H1 (cell line): ENCODE results near the gene OSBPL6. TPM values are rescaled to one million over a fixed set of nuclear protein-coding genes. Genes with fewer than 3 reads are reported as not detected.

Experiments
- CTCF ChIA-PET: fragments of 300-600 bp; sonication (Branson Sonifier 250); formaldehyde crosslinking; loops from one replicate; lab custom pipeline; 2021; ENCODE audit not compliant: partially characterized antibody; lab: Charles Lee
- POLR2A ChIA-PET: fragments of 300-600 bp; sonication (Branson Sonifier 250); formaldehyde crosslinking; loops from one replicate; lab custom pipeline; 2021; ENCODE audit warnings: inconsistent platforms; ENCODE audit not compliant: partially characterized antibody; lab: Charles Lee
- DNase-seq, 2 experiments: peaks; one replicate each; pipeline versions ENCODE4 v3.0.0 to v3.0.0-alpha.2; 2010 to 2022; ENCODE audit warnings: low spot score in 2 of 2, low read depth in 1 of 2, mixed read lengths in 1 of 2
- FAIRE-seq: peaks from 2 replicates; lab custom pipeline; 2011; peaks lifted over from hg19 to GRCh38; lab: Jason Lieb, UNC
- H2AFZ ChIP-seq: 2 replicates; pipeline ENCODE4 v1.8.1; 2012; ENCODE audit warnings: low read length, inconsistent platforms
- H2AK5ac ChIP-seq: 2 replicates; pipeline ENCODE4 v1.6.1; 2013; ENCODE audit warnings: low read depth, low read length
- H2BK120ac ChIP-seq: replicated peaks from 2 replicates; pipeline ENCODE3; 2013; ENCODE audit warnings: low read depth, low read length, inconsistent platforms
- H2BK12ac ChIP-seq: 2 replicates; pipeline ENCODE4 v1.6.1; 2013; ENCODE audit warnings: low read depth, low read length
- H2BK15ac ChIP-seq: 2 replicates; pipeline ENCODE4 v1.6.1; 2013; ENCODE audit warnings: low read length
- H2BK20ac ChIP-seq: 2 replicates; pipeline ENCODE4 v1.6.1; 2013; ENCODE audit warnings: low read length
- H2BK5ac ChIP-seq: 2 replicates; pipeline ENCODE4 v1.6.1; 2013; ENCODE audit warnings: low read depth, low read length
- H3K14ac ChIP-seq: 2 replicates; pipeline ENCODE4 v1.6.1; 2013; ENCODE audit warnings: inconsistent platforms; ENCODE audit not compliant: insufficient read length
- H3K18ac ChIP-seq: 2 replicates; pipeline ENCODE4 v1.6.1; 2013; ENCODE audit warnings: low read length; ENCODE audit errors: extremely low read depth
- H3K23ac ChIP-seq: 2 replicates; pipeline ENCODE4 v1.6.1; 2013; ENCODE audit warnings: inconsistent platforms; ENCODE audit not compliant: insufficient read length
- H3K23me2 ChIP-seq: 2 replicates; pipeline ENCODE4 v1.6.1; 2013; ENCODE audit warnings: low read depth, low read length
- H3K27ac ChIP-seq: 2 replicates; pipeline ENCODE4 v1.6.1; 2011; ENCODE audit warnings: low read depth, low read length, inconsistent platforms
- H3K27me3 ChIP-seq, 4 experiments: replicated peaks in 1 of 4; 1 replicate in 1 of 4; 2 replicates in 3 of 4; pipeline versions ENCODE4 v1.6.1 to v1.8.1; 2011 to 2013; ENCODE audit warnings: low read length in 3 of 4, mild to moderate bottlenecking in 3 of 4, inconsistent platforms in 2 of 4, mixed read lengths in 2 of 4, moderate library complexity in 1 of 4; ENCODE audit not compliant: control insufficient read depth in 3 of 4, insufficient read depth in 3 of 4; ENCODE audit errors: extremely low read depth in 1 of 4
- H3K36me3 ChIP-seq, 4 experiments: 2 replicates each; pipeline versions ENCODE4 v1.6.1 to v1.8.1; 2011 to 2013; ENCODE audit warnings: mild to moderate bottlenecking in 4 of 4, low read length in 3 of 4, moderate library complexity in 2 of 4, control low read depth in 1 of 4, inconsistent platforms in 1 of 4; ENCODE audit not compliant: insufficient read depth in 4 of 4, control insufficient read depth in 2 of 4
- H3K4ac ChIP-seq: replicated peaks from 2 replicates; pipeline ENCODE3; 2013; ENCODE audit warnings: low read length, low read depth, mixed read lengths, inconsistent platforms; ENCODE audit not compliant: insufficient read length
- H3K4me1 ChIP-seq, 4 experiments: replicated peaks in 1 of 4; 1 replicate in 1 of 4; 2 replicates in 3 of 4; pipeline versions ENCODE4 v1.6.1 to v1.8.1; 2011 to 2013; ENCODE audit warnings: low read length in 3 of 4, inconsistent platforms in 2 of 4, mixed read lengths in 1 of 4; ENCODE audit not compliant: insufficient read depth in 4 of 4, control insufficient read depth in 3 of 4
- H3K4me2 ChIP-seq, 2 experiments: 2 replicates each; pipeline versions ENCODE4 v1.6.1 to v1.8.1; 2011 to 2013; ENCODE audit warnings: low read depth in 2 of 2, low read length in 2 of 2, control low read depth in 1 of 2, inconsistent platforms in 1 of 2, mild to moderate bottlenecking in 1 of 2; ENCODE audit not compliant: insufficient read depth in 1 of 2
- H3K4me3 ChIP-seq, 4 experiments: fragments of 200-600, 300-600 bp in 1 of 4; sonication (generic), shearing (Covaris generic), sonication (Bioruptor Twin) in 1 of 4; 2 replicates each; pipeline versions ENCODE4 v1.5.1 to v1.8.1; 2011 to 2016; ENCODE audit warnings: low read length in 4 of 4, low read depth in 3 of 4, control low read depth in 2 of 4, inconsistent platforms in 2 of 4, mild to moderate bottlenecking in 2 of 4, mixed read lengths in 1 of 4, moderate library complexity in 1 of 4; ENCODE audit not compliant: insufficient read depth in 2 of 4; ENCODE audit errors: extremely low read depth in 1 of 4
- H3K56ac ChIP-seq: replicated peaks from 2 replicates; pipeline ENCODE3; 2013; ENCODE audit warnings: low read depth, mild to moderate bottlenecking, mixed read lengths, low read length, inconsistent platforms; ENCODE audit not compliant: insufficient read length
- H3K79me1 ChIP-seq: 2 replicates; pipeline ENCODE4 v1.6.1; 2013; ENCODE audit warnings: low read depth, low read length, control low read depth
- H3K79me2 ChIP-seq, 2 experiments: 2 replicates each; pipeline versions ENCODE4 v1.6.1 to v1.8.1; 2012 to 2013; ENCODE audit warnings: low read length in 2 of 2, mild to moderate bottlenecking in 2 of 2, inconsistent platforms in 1 of 2; ENCODE audit not compliant: insufficient read depth in 2 of 2, control insufficient read depth in 1 of 2
- H3K9ac ChIP-seq, 4 experiments: replicated peaks in 1 of 4; 1 replicate in 1 of 4; 2 replicates in 3 of 4; pipeline versions ENCODE4 v1.6.1 to v1.8.1; 2011 to 2013; ENCODE audit warnings: low read depth in 3 of 4, low read length in 3 of 4, control low read depth in 2 of 4, mild to moderate bottlenecking in 2 of 4, moderate library complexity in 2 of 4, inconsistent platforms in 1 of 4; ENCODE audit errors: extremely low read depth in 1 of 4
- H3K9me3 ChIP-seq, 2 experiments: 2 replicates each; pipeline versions ENCODE4 v1.6.1 to v1.8.1; 2012 to 2013; ENCODE audit warnings: mild to moderate bottlenecking in 2 of 2, moderate library complexity in 2 of 2, control low read depth in 1 of 2, inconsistent platforms in 1 of 2, low read depth in 1 of 2, low read length in 1 of 2, mixed read lengths in 1 of 2; ENCODE audit not compliant: insufficient read depth in 2 of 2
- H4K20me1 ChIP-seq, 2 experiments: replicated peaks in 1 of 2; 2 replicates each; pipeline versions ENCODE3 to v1.8.1; 2011 to 2013; ENCODE audit warnings: inconsistent platforms in 2 of 2, low read length in 2 of 2, mild to moderate bottlenecking in 1 of 2; ENCODE audit not compliant: insufficient read depth in 2 of 2, control insufficient read depth in 1 of 2
- H4K5ac ChIP-seq: 2 replicates; pipeline ENCODE4 v1.6.1; 2013; ENCODE audit warnings: low read length, low read depth, mixed read lengths, inconsistent platforms; ENCODE audit not compliant: insufficient read length
- H4K8ac ChIP-seq: 2 replicates; pipeline ENCODE4 v1.8.0; 2013; ENCODE audit warnings: mild to moderate bottlenecking, moderate library complexity, low read length, inconsistent platforms; ENCODE audit not compliant: insufficient read depth; ENCODE audit errors: extremely low read depth
- H4K91ac ChIP-seq: replicated peaks from 2 replicates; pipeline ENCODE3; 2013; ENCODE audit warnings: low read length, mixed read lengths, inconsistent platforms; ENCODE audit not compliant: insufficient read length
- RAD21 ChIP-seq, 2 experiments: IDR thresholded peaks in 1 of 2; conservative IDR thresholded peaks in 1 of 2; 2 replicates each; pipeline ENCODE4 v1.6.1; 2011; ENCODE audit warnings: low read depth in 2 of 2, low read length in 2 of 2, improper control_type of control experiment in 1 of 2, inconsistent platforms in 1 of 2, mild to moderate bottlenecking in 1 of 2, moderate library complexity in 1 of 2
- SP4 ChIP-seq: IDR thresholded peaks from 2 replicates; pipeline ENCODE4 v1.6.1; 2012; ENCODE audit warnings: low read length, inconsistent platforms
- YY1 ChIP-seq: IDR thresholded peaks from 2 replicates; pipeline ENCODE4 v1.6.1; 2011; ENCODE audit warnings: low read depth, mild to moderate bottlenecking, low read length
- WGBS, 2 experiments: shearing (Covaris generic) in 1 of 2; methylation state at CpG; one replicate each; pipeline versions ENCODE4 v1.1.6 to v1.1.7; 2013 to 2015; ENCODE audit warnings: low lambda C conversion rate in 2 of 2, mixed read lengths in 2 of 2, inconsistent platforms in 1 of 2, low coverage in 1 of 2, missing lambda C conversion rate in 1 of 2; ENCODE audit not compliant: insufficient replicate concordance in 2 of 2, insufficient coverage in 1 of 2, insufficient read length in 1 of 2; ENCODE audit errors: extremely low coverage in 1 of 2, missing lambda C conversion rate in 1 of 2; 5-methylcytosine and 5-hydroxymethylcytosine counted together
- polyA plus RNA-seq, 7 experiments: library from polyadenylated mRNA; depleted of rRNA in 3 of 7; stranded (reverse) in 5 of 7; unstranded in 2 of 7; fragments of >200 nt in 5 of 7; fragments of 200-250 nt in 2 of 7; gene quantifications; 1 replicate in 5 of 7; 2 replicates in 1 of 7; 4 replicates in 1 of 7; pipeline versions ENCODE4 v1.2.1 to v1.2.3, GENCODE V29; 2011 to 2013; ENCODE audit warnings: missing spikeins in 2 of 7, mixed read lengths in 2 of 7
- total RNA-seq: library from RNA; stranded (reverse); fragmentation: NEBNext Ultra II Directional; extraction: Animal tissue kit (Norgen Biotek cat#: 25700); gene quantifications from 2 replicates; pipeline ENCODE4 v1.2.1, GENCODE V29; 2021
- TF ChIP-seq, protein P1 (sequence below), 3 experiments: IDR thresholded peaks; 1 replicate in 2 of 3; 2 replicates in 1 of 3; pipeline versions ENCODE4 v1.5.1 to v1.6.1; 2011; ENCODE audit warnings: low read length in 3 of 3, mild to moderate bottlenecking in 3 of 3, inconsistent platforms in 2 of 3, low read depth in 1 of 3, moderate library complexity in 1 of 3; ENCODE audit not compliant: insufficient read depth in 1 of 3; ENCODE audit errors: control extremely low read depth in 1 of 3

The OSBPL6 gene
- total and polyA plus RNA-seq, 2 of the 8 experiments (the other 6 are each of a cell fraction or from before 2014, with no cell fraction given) = 1.7 to 5.6 TPM

DNA sequence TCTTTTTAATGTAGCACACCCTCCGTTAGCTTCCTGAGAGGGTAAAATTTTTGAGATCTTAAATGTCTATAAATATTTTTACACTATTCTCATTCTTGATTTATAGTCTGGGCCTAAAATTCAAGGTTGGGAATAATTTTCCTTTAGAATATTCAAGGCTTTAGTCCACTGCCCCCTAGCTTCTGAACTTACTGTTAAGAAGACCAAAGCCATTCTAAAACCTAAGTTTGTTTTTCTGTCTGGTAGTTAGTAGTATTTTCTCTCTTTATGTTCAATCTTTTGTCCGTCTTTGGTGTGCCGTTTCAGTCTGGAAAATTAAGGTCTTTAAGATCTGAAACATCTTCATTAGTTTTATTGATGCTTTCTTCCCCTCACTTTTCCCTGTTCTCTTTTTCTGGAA lies 14.5 kb downstream of the OSBPL6 start:
- H3K79me2 ChIP-seq = no peaks in the 10 kb centered on the region
- peaks cover 0 to 4% of the 10 kb centered on the region in 2 experiments; a peak in 1 of 4 replicates for H3K9me3 ChIP-seq
- H3K4me2 ChIP-seq = no peak overlapping the region
- H3K27ac ChIP-seq = no peak overlapping the region
- no peak overlapping the region for H2BK120ac ChIP-seq
- TF ChIP-seq SP4 = no peak
- peak in 1 of 2 experiments; percentile 13; a peak in 1 of 4 replicates for TF ChIP-seq RAD21 (IDR thresholded peaks at IDR 0.05 in 1 of 2, conservative IDR thresholded peaks at IDR 0.05 in 1 of 2; ENCODE audit: low read depth in 2 of 2, low read length in 2 of 2)
- TF ChIP-seq YY1 = no peak
- TF ChIP-seq, protein P1, sequence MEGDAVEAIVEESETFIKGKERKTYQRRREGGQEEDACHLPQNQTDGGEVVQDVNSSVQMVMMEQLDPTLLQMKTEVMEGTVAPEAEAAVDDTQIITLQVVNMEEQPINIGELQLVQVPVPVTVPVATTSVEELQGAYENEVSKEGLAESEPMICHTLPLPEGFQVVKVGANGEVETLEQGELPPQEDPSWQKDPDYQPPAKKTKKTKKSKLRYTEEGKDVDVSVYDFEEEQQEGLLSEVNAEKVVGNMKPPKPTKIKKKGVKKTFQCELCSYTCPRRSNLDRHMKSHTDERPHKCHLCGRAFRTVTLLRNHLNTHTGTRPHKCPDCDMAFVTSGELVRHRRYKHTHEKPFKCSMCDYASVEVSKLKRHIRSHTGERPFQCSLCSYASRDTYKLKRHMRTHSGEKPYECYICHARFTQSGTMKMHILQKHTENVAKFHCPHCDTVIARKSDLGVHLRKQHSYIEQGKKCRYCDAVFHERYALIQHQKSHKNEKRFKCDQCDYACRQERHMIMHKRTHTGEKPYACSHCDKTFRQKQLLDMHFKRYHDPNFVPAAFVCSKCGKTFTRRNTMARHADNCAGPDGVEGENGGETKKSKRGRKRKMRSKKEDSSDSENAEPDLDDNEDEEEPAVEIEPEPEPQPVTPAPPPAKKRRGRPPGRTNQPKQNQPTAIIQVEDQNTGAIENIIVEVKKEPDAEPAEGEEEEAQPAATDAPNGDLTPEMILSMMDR (IDR thresholded peaks at IDR 0.05; ENCODE audit: control extremely low read depth in 1 of 3, insufficient read depth in 1 of 3, low read depth in 1 of 3, low read length in 3 of 3) = peak in 1 of 3 experiments; percentile 16; a peak in 2 of 4 replicates
- no peak overlapping the region for H4K5ac ChIP-seq
- H3K79me1 ChIP-seq = no peaks in the 10 kb centered on the region
- H3K9ac ChIP-seq = no peak overlapping the region
- no peaks in the 10 kb centered on the region for H3K23me2 ChIP-seq
- no peak overlapping the region for H2AFZ ChIP-seq
- H2BK15ac ChIP-seq = no peak overlapping the region
- H2BK12ac ChIP-seq = no peak overlapping the region
- no peak overlapping the region for H3K23ac ChIP-seq
- H3K27me3 ChIP-seq = peaks cover 18 to 39% (median 29%) of the 10 kb centered on the region in 4 experiments
- no peak overlapping the region for H3K56ac ChIP-seq
- peaks cover 0 to 19% (median 13%) of the 10 kb centered on the region in 4 experiments; a peak in 6 of 7 replicates for H3K4me1 ChIP-seq
- POLR2A ChIA-PET = no interaction called here
- CTCF ChIA-PET = interaction anchor here (0.7 to 3.8 kb wide), 11 partner anchors 8 to 294 kb away, joined by 3 to 17 read pairs (median 4); partner anchors contain the start of gene RBM45
- no peak overlapping the region for H4K8ac ChIP-seq
- WGBS, 2 experiments = 96% methylated on average over 3 of the region's 3 CpGs; no CpG with 5 or more reads in 1 of the 2 experiments
- H3K4me3 ChIP-seq = no peak overlapping the region
- no peak overlapping the region for H3K4ac ChIP-seq
- H4K91ac ChIP-seq = no peak overlapping the region
- H3K18ac ChIP-seq = no peak overlapping the region
- H2BK20ac ChIP-seq = no peak overlapping the region
- FAIRE-seq (peak; percentile 13), DNase-seq (no peak)
- no peak overlapping the region for H2AK5ac ChIP-seq
- no peak overlapping the region for H3K14ac ChIP-seq
- peaks cover 3 to 15% of the 10 kb centered on the region in 2 experiments for H4K20me1 ChIP-seq
- no peaks in the 10 kb centered on the region; a peak in 1 of 8 replicates for H3K36me3 ChIP-seq
- no peak overlapping the region for H2BK5ac ChIP-seq
